AG09309 (cell line): ENCODE measurements around the gene TBX20.

Source experiments
- DNase-seq: peaks from one replicate; pipeline ENCODE4 v3.0.0-alpha.2; 2010; ENCODE audit warnings: low read depth
- H3K4me3 ChIP-seq: 2 replicates; pipeline ENCODE4 v1.5.1; 2011; ENCODE audit warnings: mild to moderate bottlenecking, low read depth, low read length, moderate library complexity; ENCODE audit not compliant: control insufficient read depth
- TF ChIP-seq, protein P1 (sequence below): IDR thresholded peaks from 2 replicates; pipeline ENCODE4 v1.5.1; 2011; ENCODE audit warnings: mild to moderate bottlenecking, low read depth, low read length, inconsistent platforms; ENCODE audit not compliant: insufficient read depth, control insufficient read depth; ENCODE audit errors: missing control alignments

Gene TBX20

DNA sequence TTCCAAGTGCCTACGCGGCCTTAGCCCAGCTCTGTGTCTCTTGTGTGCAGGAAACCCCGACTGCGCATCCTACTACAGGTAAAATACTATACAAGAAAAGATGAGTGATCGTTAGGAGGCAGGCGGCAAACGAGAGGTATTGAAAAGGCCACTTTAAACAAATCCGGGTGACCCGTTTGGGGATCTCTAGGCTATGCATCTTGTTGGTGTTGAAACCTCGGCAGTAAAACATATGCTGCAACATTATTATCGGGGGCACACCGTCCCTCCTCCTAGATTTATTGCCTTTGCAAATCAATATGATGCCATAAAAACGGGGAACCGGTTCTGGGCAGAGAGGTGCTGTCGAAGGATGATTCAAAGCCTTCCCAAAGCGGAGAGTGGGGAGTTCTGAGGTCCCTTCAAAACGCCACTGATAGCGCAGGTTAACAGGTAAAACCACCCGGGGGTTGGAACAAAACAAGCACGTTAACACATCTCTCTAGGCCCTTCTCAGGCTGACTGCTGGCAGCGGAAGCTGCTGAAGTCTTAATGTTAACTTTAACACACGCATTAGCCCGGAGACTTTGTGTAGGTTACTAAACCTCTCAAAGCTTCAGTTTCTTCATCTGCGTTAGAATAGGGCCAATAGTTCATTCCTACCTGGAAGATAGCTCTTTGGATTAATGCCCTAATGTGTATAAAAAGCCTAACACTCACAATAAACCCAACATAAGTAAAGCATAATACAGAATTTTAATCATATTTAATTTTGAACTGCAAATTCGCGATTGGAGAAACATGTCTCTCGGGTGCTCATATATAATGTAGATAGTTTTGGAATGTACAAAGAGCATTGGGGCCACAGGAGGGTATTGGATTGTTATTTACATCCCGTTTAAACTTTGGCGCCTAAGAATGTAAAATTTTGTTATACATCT is 2.6 kb upstream of the TBX20 start:
- no peak overlapping the region for H3K4me3 ChIP-seq
- TF ChIP-seq, protein P1, sequence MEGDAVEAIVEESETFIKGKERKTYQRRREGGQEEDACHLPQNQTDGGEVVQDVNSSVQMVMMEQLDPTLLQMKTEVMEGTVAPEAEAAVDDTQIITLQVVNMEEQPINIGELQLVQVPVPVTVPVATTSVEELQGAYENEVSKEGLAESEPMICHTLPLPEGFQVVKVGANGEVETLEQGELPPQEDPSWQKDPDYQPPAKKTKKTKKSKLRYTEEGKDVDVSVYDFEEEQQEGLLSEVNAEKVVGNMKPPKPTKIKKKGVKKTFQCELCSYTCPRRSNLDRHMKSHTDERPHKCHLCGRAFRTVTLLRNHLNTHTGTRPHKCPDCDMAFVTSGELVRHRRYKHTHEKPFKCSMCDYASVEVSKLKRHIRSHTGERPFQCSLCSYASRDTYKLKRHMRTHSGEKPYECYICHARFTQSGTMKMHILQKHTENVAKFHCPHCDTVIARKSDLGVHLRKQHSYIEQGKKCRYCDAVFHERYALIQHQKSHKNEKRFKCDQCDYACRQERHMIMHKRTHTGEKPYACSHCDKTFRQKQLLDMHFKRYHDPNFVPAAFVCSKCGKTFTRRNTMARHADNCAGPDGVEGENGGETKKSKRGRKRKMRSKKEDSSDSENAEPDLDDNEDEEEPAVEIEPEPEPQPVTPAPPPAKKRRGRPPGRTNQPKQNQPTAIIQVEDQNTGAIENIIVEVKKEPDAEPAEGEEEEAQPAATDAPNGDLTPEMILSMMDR, result no peak
- no peak for DNase-seq

- H3K4me3 ChIP-seq, result no peak overlapping the region
- TF ChIP-seq, protein P1, result no peak
- no peak for DNase-seq
Observed at GRCh38 chr7:35255443-35256255, 1.7 kb upstream of the TBX20 start.

DNA sequence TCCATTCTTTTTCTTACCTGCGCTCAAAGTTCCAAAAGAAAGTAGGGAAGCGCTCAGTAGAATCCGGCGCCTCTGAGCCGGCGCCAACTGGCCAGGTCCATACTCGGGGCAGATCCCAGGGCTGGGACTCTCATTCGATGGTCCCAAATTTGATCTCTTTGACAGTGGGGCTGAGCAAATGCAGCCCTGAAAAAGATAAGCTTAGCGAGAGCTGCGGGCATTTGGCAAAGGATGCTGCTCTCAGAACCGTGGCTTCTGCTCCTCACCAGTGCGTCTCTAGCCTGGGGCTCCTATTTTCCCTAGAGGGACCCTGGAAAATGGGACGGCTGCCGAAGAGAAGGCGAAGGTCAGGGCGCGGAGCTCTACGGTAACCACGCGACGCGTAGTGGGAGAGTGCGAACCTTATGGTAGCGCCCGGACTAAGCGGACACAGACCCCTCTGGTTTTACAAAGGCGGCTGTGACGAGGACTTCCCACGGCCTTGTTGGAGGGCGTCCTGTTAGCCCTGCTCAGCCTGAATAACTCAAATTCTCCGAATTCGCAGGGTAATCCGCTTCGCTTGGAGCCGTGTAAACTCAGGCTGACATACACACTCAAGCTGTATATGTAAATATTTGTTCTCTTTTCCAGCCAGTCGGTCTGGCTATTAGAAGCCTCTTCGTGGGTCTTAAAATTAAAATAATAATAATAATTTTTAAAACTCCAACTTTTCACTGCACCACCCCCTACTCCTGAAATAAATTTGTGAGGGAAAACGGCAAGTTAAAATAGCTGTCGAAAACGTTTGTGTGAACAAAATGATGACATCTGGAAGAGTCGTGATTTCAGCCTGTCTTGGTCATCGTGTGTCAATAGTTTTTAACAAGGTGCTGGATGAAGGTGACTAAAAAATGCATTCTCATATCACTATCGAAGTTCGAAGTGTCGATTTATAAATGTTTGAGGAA is 869 bp upstream of the TBX20 start:
- no peak overlapping the region for H3K4me3 ChIP-seq
- no peak for DNase-seq
- TF ChIP-seq, protein P1, result no peak

DNA sequence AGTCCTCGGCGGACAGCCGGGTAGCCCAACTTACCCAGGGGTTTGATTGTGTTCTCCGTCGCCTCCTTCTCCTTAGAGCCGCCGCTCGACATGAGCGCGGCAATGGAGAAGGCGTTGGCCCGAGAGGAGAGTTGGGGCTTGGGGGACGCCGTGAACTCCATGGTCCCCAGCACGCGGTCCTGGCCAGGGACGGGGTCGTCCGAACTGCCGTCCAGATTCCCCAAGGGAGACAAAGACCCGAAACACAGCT is 515 bp downstream of the TBX20 start:
- TF ChIP-seq, protein P1, result no peak
- H3K4me3 ChIP-seq, result no peak overlapping the region
- no peak for DNase-seq

DNA sequence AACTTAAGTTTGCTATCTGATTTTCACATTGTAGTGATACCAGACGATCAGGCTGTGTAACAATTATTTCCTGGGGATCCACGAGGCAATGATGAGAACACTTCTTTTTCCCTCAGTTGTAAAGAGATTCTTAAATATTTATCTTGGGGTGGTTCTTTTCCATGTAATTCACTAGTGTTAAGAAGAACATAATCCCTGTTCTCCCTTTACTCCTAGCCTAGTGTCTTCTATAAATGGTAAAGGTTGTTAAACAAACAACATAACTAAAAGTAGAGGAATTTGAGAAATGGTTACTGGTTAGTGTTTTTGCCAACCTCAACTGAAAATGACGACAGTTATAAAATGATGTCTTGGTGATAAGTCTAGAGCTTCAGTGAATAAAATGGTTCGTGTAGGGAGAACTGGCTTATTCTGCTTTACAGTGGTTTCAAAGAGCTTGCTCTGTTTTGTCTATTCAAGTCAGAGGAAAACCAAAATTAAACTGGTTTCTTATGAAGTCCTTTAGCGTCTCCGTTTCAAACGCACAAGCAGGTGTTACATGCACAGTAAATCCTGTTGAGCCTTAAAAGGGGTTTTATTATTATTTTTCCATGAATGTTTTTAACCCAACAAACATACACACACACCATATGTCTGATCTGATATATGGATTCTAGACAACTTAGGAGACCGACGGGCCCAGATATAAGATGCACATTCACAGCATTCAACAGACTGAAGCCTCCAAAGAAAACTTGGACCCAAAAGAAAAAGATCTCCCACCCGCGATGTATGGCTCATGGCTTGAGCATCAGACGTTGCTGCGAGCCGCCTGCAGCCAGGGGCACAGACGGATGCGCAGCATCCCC is 1.1 kb downstream of the TBX20 start:
- H3K4me3 ChIP-seq, result no peak overlapping the region
- TF ChIP-seq, protein P1, result no peak
- DNase-seq, result no peak
